GM13977 (cell line): ENCODE results near the gene EXOC3L4.

Source experiments
- DNase-seq: peaks from one replicate; pipeline ENCODE4 v3.0.0; 2012; ENCODE audit warnings: low spot score
- CTCF ChIP-seq: IDR thresholded peaks from 2 replicates; pipeline ENCODE4 v1.5.1; 2012; ENCODE audit warnings: mild to moderate bottlenecking, control low read depth; ENCODE audit not compliant: insufficient read depth; ENCODE audit errors: extremely low read depth, missing control alignments
- in situ Hi-C: fragments of 300-500 bp; cut with MboI; formaldehyde crosslinking; loops from one replicate; pipeline ENCODE4 v1.12.0; 2022; ENCODE audit warnings: low sequenced_read_pairs, low pct_unique_long_range_greater_than_20kb, mixed read lengths, inconsistent platforms; ENCODE audit not compliant: unreplicated experiment

The EXOC3L4 gene

DNA sequence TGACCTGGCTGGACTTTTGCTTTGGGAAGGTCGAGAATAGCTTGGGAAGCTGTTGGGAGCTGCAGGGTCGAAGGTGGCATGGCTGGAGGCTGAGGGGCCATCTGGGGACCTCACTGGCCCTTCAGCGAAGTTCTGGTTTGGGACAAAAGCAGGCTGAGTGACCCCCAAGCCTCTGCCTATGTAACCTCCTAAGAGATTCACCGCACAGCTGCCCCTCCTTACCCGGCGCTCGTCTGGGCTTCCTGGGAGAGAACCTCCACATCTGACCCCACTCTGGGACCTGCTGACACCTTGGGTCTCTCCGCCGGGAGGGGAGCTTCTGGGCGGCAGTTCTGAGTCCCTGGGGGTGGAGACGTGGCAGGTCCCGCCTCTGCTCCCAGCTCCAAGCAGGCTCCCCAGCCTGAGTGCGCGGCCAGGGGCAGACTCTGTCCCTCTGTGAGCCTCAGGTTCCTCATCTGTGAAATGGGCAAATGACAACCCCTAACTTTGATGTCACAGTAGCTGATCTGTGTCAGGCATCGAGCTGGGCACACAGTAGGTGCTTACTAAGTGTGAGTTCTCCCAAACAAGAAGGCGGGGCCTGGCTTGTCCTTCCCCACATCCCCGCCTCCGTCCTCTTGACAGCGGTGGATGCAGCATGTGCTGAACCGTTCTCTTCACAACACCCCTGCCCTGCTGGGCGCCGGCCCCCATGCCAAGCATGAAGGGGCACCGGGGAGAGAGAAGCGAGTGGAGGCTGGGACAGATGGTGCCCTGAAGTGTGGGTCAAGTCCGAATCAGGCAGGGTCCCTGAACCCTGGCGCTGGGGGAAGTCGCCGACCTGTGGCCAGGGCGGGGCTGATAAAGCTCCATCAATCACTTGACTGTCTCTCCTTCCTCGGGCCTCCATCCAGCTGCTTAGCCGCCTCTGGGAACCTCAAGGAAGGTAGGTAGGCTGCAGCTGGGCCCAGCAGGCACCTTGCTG, 3.8 kb downstream of the EXOC3L4 start:
- TF ChIP-seq CTCF = no peak
- no peak for DNase-seq
- in situ Hi-C loops = loop anchor here (25.0 kb wide), 1 partner anchor 189 kb away; no protein-coding TSS in a partner anchor

DNA sequence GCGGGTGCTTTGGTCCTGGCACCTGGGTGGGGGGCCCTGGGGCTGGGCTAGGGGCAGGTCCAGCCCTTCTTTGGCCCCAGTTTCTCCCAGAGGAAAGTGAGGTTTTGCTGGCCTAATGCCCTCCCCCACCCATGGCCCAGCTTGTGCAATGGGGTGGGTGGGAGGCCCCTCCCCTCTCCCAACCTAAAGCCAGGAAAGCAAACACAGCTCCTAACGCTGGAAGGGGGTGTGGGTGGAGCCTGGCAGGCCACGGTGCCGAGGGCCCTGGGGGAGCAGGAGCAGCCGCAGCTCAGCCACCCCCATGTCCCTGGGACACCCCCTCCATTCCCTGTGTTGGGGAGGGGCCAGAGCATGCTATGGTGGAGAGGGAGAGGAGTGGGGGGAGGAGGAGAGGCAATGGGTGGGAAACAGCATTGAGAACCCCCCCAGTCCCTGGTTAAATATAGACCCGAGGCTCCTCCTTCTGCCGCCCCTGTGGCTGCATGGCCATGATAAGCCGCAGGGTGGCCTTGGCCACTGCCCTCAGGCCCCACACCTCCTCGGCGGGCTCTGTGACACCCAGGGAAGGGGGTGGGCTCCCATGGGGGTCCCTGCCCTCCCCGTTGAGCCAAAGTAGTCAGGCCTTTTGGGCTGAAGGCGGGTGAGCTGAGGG, 4.7 kb downstream of the EXOC3L4 start:
- in situ Hi-C loops = loop anchor here (25.0 kb wide), 1 partner anchor 188 kb away; no protein-coding TSS in a partner anchor
- DNase-seq = no peak
- no peak for TF ChIP-seq CTCF

- no peak for DNase-seq
- TF ChIP-seq CTCF = no peak
- in situ Hi-C loops = loop anchor here (25.0 kb wide), 1 partner anchor 187 kb away; no protein-coding TSS in a partner anchor
Observed at GRCh38 chr14:103099733-103100280, 5.3 kb downstream of the EXOC3L4 start.

DNA sequence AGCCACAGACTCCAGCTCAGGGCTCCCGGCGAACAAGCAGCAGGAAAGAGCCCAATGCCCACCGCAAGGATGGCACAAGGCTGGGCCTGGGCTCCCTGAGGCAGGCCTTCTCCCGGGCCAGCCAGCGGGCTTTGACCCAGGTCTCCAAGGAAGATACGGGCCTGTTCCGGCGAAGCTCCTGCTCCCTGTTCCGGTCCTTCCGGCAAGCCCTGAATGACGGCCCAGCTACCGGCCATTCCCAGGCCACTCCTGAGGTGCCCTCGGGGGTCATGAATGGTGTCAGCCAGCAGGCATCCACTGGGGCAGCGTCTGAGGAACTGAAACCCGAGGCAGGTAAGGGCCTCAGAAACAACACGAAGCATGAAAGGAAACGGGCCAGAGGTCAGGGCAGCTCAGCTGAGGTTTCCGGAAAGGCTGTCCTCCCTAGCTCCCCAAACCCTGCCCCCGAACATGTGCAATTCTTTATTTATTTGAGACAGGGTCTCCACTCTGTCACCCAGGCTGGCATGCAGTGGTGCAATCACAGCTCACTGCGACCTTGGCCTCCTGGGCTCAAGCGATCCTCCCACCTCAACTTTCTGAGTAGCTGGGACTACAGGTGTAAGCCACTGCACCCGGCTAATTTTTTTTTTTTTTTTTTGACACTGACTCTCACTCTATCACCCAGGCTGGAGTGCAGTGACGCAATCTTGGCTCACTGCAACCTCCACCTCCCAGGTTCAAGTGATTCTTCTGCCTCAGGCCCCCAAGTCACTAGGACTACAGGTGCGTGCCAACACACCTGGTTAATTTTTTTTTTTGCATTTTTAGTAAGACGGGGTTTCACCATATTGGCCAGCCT, 6.0 kb downstream of the EXOC3L4 start:
- in situ Hi-C loops = no loop called here
- no peak for TF ChIP-seq CTCF
- no peak for DNase-seq

DNA sequence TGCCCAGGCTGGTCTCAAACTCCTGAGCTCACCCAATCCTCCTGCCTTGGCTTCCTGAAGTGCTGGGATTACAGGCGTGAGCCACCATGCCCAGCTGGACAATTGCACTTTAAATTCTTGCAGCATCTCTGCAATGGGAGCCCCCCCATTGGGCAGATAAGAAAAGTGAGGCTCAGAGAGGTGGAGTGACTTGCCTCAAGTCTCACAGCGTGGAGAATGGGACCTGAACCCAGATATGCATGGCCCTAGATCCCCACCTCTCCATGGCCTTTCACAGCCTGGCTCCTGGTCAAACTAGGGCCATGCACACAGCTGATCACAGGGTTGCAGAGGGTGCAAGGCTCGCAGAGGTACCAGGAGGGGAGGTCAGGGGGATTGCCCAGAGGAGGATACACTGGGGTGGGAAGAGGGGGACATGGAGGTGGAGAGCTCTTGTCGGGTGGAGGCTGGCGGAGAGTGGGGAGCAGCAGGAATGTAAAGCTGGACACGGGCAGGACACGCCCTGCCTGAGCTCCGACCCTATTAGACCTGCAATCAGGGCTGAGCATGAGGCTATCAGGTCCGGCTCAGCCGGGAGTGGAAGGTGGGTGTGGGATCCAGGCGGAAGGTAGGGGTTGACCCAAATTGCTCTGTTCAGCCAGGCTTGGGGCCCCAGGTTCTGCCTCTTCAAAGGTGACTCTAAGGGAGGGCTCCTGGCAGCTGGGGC, 6.9 kb downstream of the EXOC3L4 start:
- in situ Hi-C loops = no loop called here
- DNase-seq = no peak
- no peak for TF ChIP-seq CTCF
